Body of pancreas (tissue), 4 donors: Measurements from ENCODE around the gene PIGZ. TPM values are rescaled to one million over a fixed set of nuclear protein-coding genes. Genes with fewer than 3 reads are reported as not detected.

Experiments used
- ATAC-seq: fragments of 150-250 bp; one replicate; pipeline ENCODE4 v1.9.1; 2016
- DNase-seq, 4 donors: peaks; one replicate each; pipeline ENCODE4 v3.0.0-alpha.2; 2019
- H3K27ac ChIP-seq, 4 donors: fragments of 200-600 bp; sonication (generic); 1 replicate in 3 of 4; 2 replicates in 1 of 4; pipeline versions ENCODE4 v1.5.1 to v1.6.1; 2016 to 2019; ENCODE audit warnings: mild to moderate bottlenecking in 1 of 4, mixed read lengths in 1 of 4, moderate library complexity in 1 of 4
- H3K27me3 ChIP-seq, 2 donors: fragments of 200-600 bp; sonication (generic); one replicate each; pipeline ENCODE4 v1.6.0; 2016; ENCODE audit warnings: mild to moderate bottlenecking in 1 of 2
- H3K36me3 ChIP-seq, 2 donors: fragments of 200-600 bp; sonication (generic); replicated peaks in 1 of 2; 2 replicates each; pipeline ENCODE4 v1.5.1; 2016; ENCODE audit warnings: low read depth in 2 of 2; ENCODE audit not compliant: insufficient read depth in 1 of 2
- H3K4me1 ChIP-seq: fragments of 200-600 bp; sonication (generic); one replicate; pipeline ENCODE4 v1.6.0; 2016
- H3K4me3 ChIP-seq, 2 donors: fragments of 200-600 bp; sonication (generic); 1 replicate in 1 of 2; 2 replicates in 1 of 2; pipeline ENCODE4 v1.5.1; 2016 to 2019
- H3K9me3 ChIP-seq, 3 donors: fragments of 200-600 bp; sonication (generic); 1 replicate in 2 of 3; 2 replicates in 1 of 3; pipeline ENCODE4 v1.5.1; 2016
- CTCF ChIP-seq, 7 experiments: fragments of 450-650 bp in 4 of 7; fragments of 200-600 bp in 3 of 7; sonication (generic) in 3 of 7; IDR thresholded peaks; one replicate each; pipeline ENCODE4 v1.5.1; 2016 to 2019; ENCODE audit warnings: antibody characterized with exemption in 7 of 7
- POLR2A ChIP-seq, 3 donors: fragments of 450-650 bp; IDR thresholded peaks; one replicate each; pipeline ENCODE4 v1.6.1; 2016; ENCODE audit warnings: antibody characterized with exemption in 3 of 3, mild to moderate bottlenecking in 2 of 3
- WGBS, 2 donors: methylation state at CpG; one replicate each; pipeline ENCODE4 v1.1.5; 2017; 5-methylcytosine and 5-hydroxymethylcytosine counted together
- intact Hi-C: fragments of 100-400 bp; cut with DNase I; formaldehyde crosslinking; loops from one replicate; pipeline ENCODE4 v1.15.1; 2023
- total RNA-seq, 2 donors: library from RNA; depleted of rRNA; stranded (reverse); fragments of >200 nt; gene quantifications; one replicate each; pipeline ENCODE4 v1.1.0, GENCODE V29; 2016

Gene PIGZ
- total RNA-seq, 2 donors from 2014 or later: 1.0 to 1.3 TPM

- no peak for ATAC-seq
- Histone ChIP-seq H3K4me1 (no peaks in the 10 kb centered on the region), H3K27ac (no peak overlapping the region), H3K9me3 (no peaks in the 10 kb centered on the region), H3K36me3 (peaks cover 0 to 6% of the 10 kb centered on the region in 2 donors), H3K4me3 (no peak overlapping the region), H3K27me3 (no peaks in the 10 kb centered on the region)
- WGBS, 2 donors: 92 to 100% methylated on average over 1 of the region's 1 CpG
- TF ChIP-seq POLR2A (IDR thresholded peaks at IDR 0.05) (no peak), CTCF (IDR thresholded peaks at IDR 0.05) (no peak)
- intact Hi-C loops: no loop called here
- no peak for DNase-seq
These were observed 52.4 kb downstream of the PIGZ start for GRCh38 chr3:196916221-196916620.

- ATAC-seq: no peak
- Histone ChIP-seq H3K27me3 (no peaks in the 10 kb centered on the region), H3K4me3 (no peak overlapping the region), H3K27ac (no peak overlapping the region), H3K9me3 (no peaks in the 10 kb centered on the region), H3K36me3 (peaks cover 0 to 6% of the 10 kb centered on the region in 2 donors), H3K4me1 (no peaks in the 10 kb centered on the region)
- intact Hi-C loops: no loop called here
- no peak for DNase-seq
- WGBS, 2 donors: 90 to 100% methylated on average over 3 of the region's 3 CpGs
- TF ChIP-seq CTCF (IDR thresholded peaks at IDR 0.05) (no peak), POLR2A (IDR thresholded peaks at IDR 0.05) (no peak)
These were observed 53.3 kb downstream of the PIGZ start for GRCh38 chr3:196915375-196915774.

GRCh38 chr3:196914866-196915265 is 53.8 kb downstream of the PIGZ start:
- Histone ChIP-seq H3K9me3 (no peaks in the 10 kb centered on the region), H3K36me3 (peaks cover 0 to 6% of the 10 kb centered on the region in 2 donors), H3K4me1 (no peaks in the 10 kb centered on the region), H3K27ac (no peak overlapping the region), H3K4me3 (no peak overlapping the region), H3K27me3 (no peaks in the 10 kb centered on the region)
- ATAC-seq (no peak), DNase-seq (no peak)
- intact Hi-C loops: no loop called here
- WGBS, 2 donors: 95 to 100% methylated on average over 3 to 4 of the region's 4 CpGs
- TF ChIP-seq CTCF (IDR thresholded peaks at IDR 0.05): no peak
- TF ChIP-seq POLR2A (IDR thresholded peaks at IDR 0.05): no peak

GRCh38 chr3:196903740-196904139 is 64.9 kb downstream of the PIGZ start:
- intact Hi-C loops: no loop called here
- ATAC-seq (no peak), DNase-seq (no peak)
- Histone ChIP-seq H3K36me3 (peaks cover 0 to 16% of the 10 kb centered on the region in 2 donors), H3K9me3 (no peaks in the 10 kb centered on the region), H3K4me1 (no peaks in the 10 kb centered on the region), H3K27me3 (no peaks in the 10 kb centered on the region), H3K27ac (no peak overlapping the region), H3K4me3 (no peak overlapping the region)
- WGBS, 2 donors: 94 to 100% methylated on average over 2 of the region's 2 CpGs
- TF ChIP-seq CTCF (IDR thresholded peaks at IDR 0.05) (no peak), POLR2A (IDR thresholded peaks at IDR 0.05) (no peak)

- ATAC-seq: no peak
- H3K9me3 ChIP-seq: no peaks in the 10 kb centered on the region
- no peaks in the 10 kb centered on the region for H3K4me1 ChIP-seq
- peaks cover 0 to 16% of the 10 kb centered on the region in 2 donors for H3K36me3 ChIP-seq
- TF ChIP-seq POLR2A (IDR thresholded peaks at IDR 0.05) (no peak), CTCF (IDR thresholded peaks at IDR 0.05) (no peak)
- intact Hi-C loops: no loop called here
- no peaks in the 10 kb centered on the region for H3K27me3 ChIP-seq
- H3K4me3 ChIP-seq: no peak overlapping the region
- DNase-seq: no peak
- 100% methylated on average over 1 of the region's 1 CpG for WGBS, 2 donors
- H3K27ac ChIP-seq: no peak overlapping the region
These were observed 66.3 kb downstream of the PIGZ start for GRCh38 chr3:196902296-196902695.
